ENCODE measurements around the gene TP53TG3C. TPM values are rescaled to one million over a fixed set of nuclear protein-coding genes. Genes with fewer than 3 reads are reported as not detected.
"Not testable (repeated sequence)": the region's sequence is repeated elsewhere in the genome, so short reads cannot be mapped to it uniquely, and the experiment has no call there.

TP53TG3C gene, protein sequence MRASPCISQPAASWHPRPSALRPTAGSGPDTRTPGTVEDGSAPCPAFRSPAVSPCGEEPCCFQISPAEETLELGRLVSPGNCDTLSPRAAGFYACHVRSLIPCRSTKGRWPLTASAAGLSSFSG
- total RNA-seq = 10 to 100 TPM in 1 of 2 donors, under 1 TPM in 1; 0.56 to 11.7 TPM
- polyA plus RNA-seq (ENCODE audit: insufficient read depth, low read depth, low replicate concordance) = 4.3 TPM
- long read RNA-seq, donor 1 = 0 reads
- long read RNA-seq, donor 2 = 0 reads

DNA sequence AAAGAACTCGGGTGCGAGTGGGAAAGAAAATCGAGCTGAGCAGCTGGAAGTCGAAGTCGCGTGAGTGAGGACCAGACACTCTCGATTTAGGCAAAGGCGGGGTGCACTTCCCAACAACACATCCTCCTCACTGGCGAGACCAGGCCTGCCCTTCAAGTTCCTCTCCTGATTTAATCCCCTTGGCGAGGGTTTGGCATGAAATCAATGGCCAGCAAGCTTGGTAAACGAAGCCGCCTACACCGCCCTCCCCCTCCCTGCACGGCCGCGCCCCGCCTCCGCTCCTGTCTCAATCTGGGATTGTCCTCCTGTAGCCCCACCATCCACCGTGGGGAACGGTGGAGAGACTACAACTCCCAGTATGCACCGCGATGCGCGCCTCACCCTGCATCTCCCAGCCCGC lies at the start of gene TP53TG3C:
Gene TP53TG3C, plus strand, starts transcription at position 301 of the 400 bp plus-strand sequence. Its CDS starts 68 bp downstream, at position 369.
- H3K36me3 ChIP-seq (ENCODE audit: low read depth, missing control alignments); H3K4me3 ChIP-seq; DNase-seq; intact Hi-C loops (cut with DNase I; ENCODE audit: low total_unique reads); H3K9me3 ChIP-seq; H3K27ac ChIP-seq; H3K4me1 ChIP-seq; H3K27me3 ChIP-seq: not testable (repeated sequence)
- WGBS, 2 donors = no CpG with 5 or more reads among the region's 25 CpGs

Small RNA genes within 50 kb of the gene (small RNA-seq; reads per million reads assigned to genes)
- 0 reads per million in 2 donors for gene AC138869.1

Other genes starting within 250 kb of the TP53TG3C start
- gene TP53TG3E, start 110.1 kb downstream of the TP53TG3C start, total RNA-seq = not detected
- not detected for gene TP53TG3E, start 110.1 kb downstream of the TP53TG3C start, polyA plus RNA-seq (ENCODE audit: insufficient read depth, low read depth, low replicate concordance)
- 1 to 10 TPM; 1.9 to 5.9 TPM for gene TP53TG3B, start 166.6 kb downstream of the TP53TG3C start, total RNA-seq
- 24.1 TPM for gene TP53TG3B, start 166.6 kb downstream of the TP53TG3C start, polyA plus RNA-seq (ENCODE audit: insufficient read depth, low read depth, low replicate concordance)

Measured in testis (tissue), 5 donors.